GM12865 (cell line): ENCODE results near the gene AK2.
"Not testable (repeated sequence)": the region's sequence is repeated elsewhere in the genome, so short reads cannot be mapped to it uniquely, and the experiment has no call there.

Source experiments
- DNase-seq: peaks from one replicate; pipeline ENCODE4 v3.0.0; 2010; ENCODE audit warnings: low read depth
- H3K4me3 ChIP-seq: 2 replicates; pipeline ENCODE4 v1.5.1; 2011; ENCODE audit warnings: mild to moderate bottlenecking, low read depth, low read length, control low read depth
- TF ChIP-seq, protein P1 (sequence below): IDR thresholded peaks from 2 replicates; pipeline ENCODE4 v1.5.1; 2011; ENCODE audit warnings: low read length, control low read depth, low read depth, inconsistent platforms; ENCODE audit not compliant: insufficient read depth; ENCODE audit errors: missing control alignments

Gene AK2

DNA sequence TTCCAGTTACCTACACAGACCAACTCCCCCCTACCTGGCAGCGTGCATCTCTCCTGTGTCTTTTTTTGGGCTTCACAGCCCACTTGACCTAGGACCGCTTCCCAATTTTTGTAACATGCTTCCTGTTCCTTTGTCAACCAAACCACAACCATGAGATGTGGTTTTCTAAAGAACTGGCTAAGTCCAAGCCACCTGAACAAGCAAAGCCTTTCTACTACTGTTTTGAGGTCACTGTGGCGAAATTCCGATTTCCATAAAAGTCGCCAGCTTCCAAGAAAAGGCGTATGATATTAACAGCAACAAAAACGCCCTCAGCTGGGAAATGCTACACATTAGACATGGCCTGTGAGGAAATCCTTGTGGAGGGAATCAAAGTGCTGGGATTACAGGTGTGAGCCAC is 12.7 kb upstream of the AK2 start:
- no peak for DNase-seq
- TF ChIP-seq, protein P1, sequence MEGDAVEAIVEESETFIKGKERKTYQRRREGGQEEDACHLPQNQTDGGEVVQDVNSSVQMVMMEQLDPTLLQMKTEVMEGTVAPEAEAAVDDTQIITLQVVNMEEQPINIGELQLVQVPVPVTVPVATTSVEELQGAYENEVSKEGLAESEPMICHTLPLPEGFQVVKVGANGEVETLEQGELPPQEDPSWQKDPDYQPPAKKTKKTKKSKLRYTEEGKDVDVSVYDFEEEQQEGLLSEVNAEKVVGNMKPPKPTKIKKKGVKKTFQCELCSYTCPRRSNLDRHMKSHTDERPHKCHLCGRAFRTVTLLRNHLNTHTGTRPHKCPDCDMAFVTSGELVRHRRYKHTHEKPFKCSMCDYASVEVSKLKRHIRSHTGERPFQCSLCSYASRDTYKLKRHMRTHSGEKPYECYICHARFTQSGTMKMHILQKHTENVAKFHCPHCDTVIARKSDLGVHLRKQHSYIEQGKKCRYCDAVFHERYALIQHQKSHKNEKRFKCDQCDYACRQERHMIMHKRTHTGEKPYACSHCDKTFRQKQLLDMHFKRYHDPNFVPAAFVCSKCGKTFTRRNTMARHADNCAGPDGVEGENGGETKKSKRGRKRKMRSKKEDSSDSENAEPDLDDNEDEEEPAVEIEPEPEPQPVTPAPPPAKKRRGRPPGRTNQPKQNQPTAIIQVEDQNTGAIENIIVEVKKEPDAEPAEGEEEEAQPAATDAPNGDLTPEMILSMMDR, result no peak
- no peak overlapping the region for H3K4me3 ChIP-seq

DNA sequence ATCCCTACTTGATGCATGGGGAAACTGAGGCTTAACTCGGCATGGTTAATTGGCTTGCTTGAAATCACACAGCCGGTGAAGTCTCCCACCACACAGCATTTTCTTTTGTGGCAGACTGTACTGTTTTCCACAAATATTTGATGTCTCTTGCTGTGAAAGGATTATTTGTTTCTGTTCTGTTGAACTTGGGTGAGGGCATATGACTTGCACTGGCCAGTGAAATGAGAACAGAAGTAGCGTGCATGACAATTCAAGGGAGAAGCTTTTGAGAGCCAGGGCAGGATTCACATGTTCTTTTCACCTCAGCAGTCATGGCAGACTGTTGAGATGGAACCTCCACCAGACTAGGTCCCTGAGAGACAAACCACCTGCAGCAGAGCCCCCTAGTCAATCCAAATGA is 11.7 kb upstream of the AK2 start:
- TF ChIP-seq, protein P1, result no peak
- DNase-seq, result no peak

DNA sequence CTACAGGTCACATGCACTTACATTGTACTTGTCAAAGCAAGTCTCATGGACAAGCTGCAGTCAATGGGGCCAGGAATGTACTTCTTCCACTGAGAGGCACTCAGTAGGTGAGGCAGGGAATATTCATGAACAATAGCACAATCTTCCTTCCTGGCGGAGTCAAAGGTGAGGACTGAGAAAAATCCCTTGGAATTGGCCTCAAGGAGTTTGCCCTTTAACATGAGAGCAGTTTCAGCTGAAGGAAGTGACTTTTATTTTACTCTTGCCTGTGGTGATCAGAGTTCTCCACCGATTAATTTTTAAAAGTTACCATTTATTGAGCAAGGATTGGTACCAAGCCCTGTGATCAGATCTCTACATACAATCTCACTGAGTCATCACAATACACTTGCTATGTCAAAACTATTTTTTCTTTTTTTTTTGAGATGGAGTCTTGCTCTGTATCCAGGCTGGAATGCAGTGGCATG is 11.2 kb upstream of the AK2 start:
- TF ChIP-seq, protein P1, result no peak
- no peak overlapping the region for H3K4me3 ChIP-seq
- no peak for DNase-seq

More for the DNA sequence above, 11.7 kb upstream of the AK2 start:
- H3K4me3 ChIP-seq, result no peak overlapping the region

DNA sequence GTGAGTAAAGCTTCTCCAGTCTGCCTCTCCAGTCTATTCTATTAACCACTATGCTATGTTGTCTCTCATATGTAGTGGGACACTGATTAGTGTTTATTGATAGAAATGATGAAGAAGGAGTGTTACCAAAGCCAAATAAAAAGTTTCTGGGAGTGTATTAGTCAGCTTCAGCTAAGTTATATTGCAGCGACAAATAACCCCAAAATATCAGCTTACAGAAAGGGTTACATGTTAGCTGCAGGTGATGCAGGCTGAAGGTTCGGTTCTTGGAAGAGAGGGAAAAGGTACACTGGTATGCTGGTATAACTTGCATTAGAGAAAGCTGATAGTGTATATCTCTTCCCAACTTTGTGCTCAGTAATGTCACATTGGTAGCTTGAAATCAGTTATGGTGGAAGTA is 10.6 kb upstream of the AK2 start:
- DNase-seq, result no peak
- TF ChIP-seq, protein P1, result no peak
- H3K4me3 ChIP-seq, result no peak overlapping the region

DNA sequence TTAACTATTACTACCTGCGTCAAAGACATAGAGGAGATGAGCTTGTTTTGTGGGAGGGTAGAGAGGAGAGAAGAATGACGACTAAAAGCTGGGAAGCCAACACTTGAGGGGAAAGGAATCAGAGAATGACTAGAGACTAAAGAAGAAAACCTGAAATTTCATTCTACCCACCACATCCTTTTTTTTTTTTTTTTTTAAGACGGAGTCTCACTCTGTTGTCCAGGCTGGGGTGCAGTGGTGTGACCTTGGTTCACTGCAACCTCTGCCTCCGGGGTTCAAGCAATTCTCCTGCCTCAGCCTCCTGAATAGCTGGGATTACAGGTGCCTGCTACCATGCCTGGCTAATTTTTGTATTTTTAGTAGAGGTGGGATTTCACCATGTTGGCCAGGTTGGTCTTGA is 9.6 kb upstream of the AK2 start:
- H3K4me3 ChIP-seq, DNase-seq: not testable (repeated sequence)

DNA sequence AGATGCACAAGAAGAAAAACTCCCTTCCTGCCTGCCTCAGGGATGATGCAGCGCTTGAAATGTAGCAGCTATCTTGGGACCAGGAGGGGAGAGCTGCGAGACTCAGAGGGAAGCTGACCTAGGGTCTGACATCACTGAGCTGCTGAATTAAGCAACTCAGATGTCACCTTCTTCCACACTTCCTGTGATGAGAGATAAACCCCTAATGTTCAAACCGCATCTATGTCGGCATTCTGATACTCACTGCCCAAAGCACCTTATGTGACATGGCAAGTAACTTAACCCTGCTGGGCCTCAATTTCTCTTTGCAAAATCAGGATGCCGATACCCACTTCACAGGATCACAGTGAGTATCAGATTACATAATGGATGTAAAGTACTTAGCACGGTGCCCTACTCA is 9.1 kb upstream of the AK2 start:
- no peak overlapping the region for H3K4me3 ChIP-seq
- TF ChIP-seq, protein P1, result no peak
- DNase-seq, result no peak

DNA sequence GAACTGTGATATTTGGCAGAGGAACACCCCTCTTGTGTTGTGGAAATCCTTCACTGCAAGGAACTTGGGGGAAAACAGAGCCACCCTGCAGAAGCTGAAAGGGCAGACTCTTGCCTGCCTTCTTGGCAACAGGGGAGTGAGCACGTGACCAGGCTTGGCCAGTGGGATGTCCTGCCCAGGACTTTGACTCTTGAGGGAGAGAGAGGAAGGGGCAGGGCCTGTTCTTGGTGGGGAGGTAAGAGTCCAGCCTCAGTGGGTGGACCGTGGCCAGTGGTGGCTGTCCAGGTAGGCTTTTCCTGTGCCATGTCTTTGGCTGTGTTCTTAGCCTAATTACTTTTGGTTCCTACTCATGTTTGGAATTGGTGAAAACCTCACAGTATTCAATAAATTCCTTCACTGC is 8.6 kb upstream of the AK2 start:
- no peak overlapping the region for H3K4me3 ChIP-seq
- peak; percentile 37 for DNase-seq
- TF ChIP-seq, protein P1, result no peak
